HEK293 (cell line): ENCODE data around the gene TMEM179B.

ENCODE experiments used
- BCL11B ChIP-seq: fragments of 450-650 bp; formaldehyde crosslinking; IDR thresholded peaks from 2 replicates; pipeline ENCODE4 v1.5.1; 2016; ENCODE audit warnings: low read depth, missing biosample characterization, missing genetic modification characterization
- KLF7 ChIP-seq: fragments of 450-650 bp; formaldehyde crosslinking; IDR thresholded peaks from 2 replicates; pipeline ENCODE4 v1.5.1; 2016; ENCODE audit warnings: missing biosample characterization, missing genetic modification characterization, borderline replicate concordance
- KLF8 ChIP-seq: fragments of 450-650 bp; formaldehyde crosslinking; IDR thresholded peaks from 2 replicates; pipeline ENCODE4 v1.5.1; 2016; ENCODE audit warnings: missing biosample characterization, missing genetic modification characterization
- KLF9 ChIP-seq: fragments of 450-650 bp; formaldehyde crosslinking; IDR thresholded peaks from 2 replicates; pipeline ENCODE4 v1.5.1; 2016; ENCODE audit warnings: missing biosample characterization, missing genetic modification characterization, low read depth
- PRDM6 ChIP-seq: fragments of 450-650 bp; formaldehyde crosslinking; IDR thresholded peaks from 2 replicates; pipeline ENCODE4 v1.5.1; 2017; ENCODE audit warnings: missing biosample characterization, missing genetic modification characterization
- TCF7L2 ChIP-seq: IDR thresholded peaks from 2 replicates; pipeline ENCODE4 v1.6.1; 2011; ENCODE audit warnings: low read depth, mild to moderate bottlenecking, inconsistent platforms, low read length, moderate library complexity, borderline replicate concordance
- TSHZ1 ChIP-seq: fragments of 450-650 bp; formaldehyde crosslinking; IDR thresholded peaks from 2 replicates; pipeline ENCODE4 v1.5.1; 2016; ENCODE audit warnings: missing biosample characterization, missing genetic modification characterization, borderline replicate concordance
- ZBTB26 ChIP-seq: fragments of 450-650 bp; formaldehyde crosslinking; optimal IDR thresholded peaks from 2 replicates; pipeline ENCODE3; 2016; ENCODE audit warnings: missing biosample characterization, mild to moderate bottlenecking, missing genetic modification characterization
- ZBTB48 ChIP-seq: fragments of 450-650 bp; formaldehyde crosslinking; IDR thresholded peaks from 2 replicates; pipeline ENCODE4 v1.5.1; 2016; ENCODE audit warnings: missing biosample characterization, missing genetic modification characterization
- ZNF132 ChIP-seq: fragments of 450-650 bp; formaldehyde crosslinking; IDR thresholded peaks from 2 replicates; pipeline ENCODE4 v1.5.1; 2017; ENCODE audit warnings: missing biosample characterization, missing genetic modification characterization, borderline replicate concordance
- ZNF140 ChIP-seq: fragments of 450-650 bp; formaldehyde crosslinking; IDR thresholded peaks from 2 replicates; pipeline ENCODE4 v1.5.1; 2016; ENCODE audit warnings: missing biosample characterization, missing genetic modification characterization
- ZNF146 ChIP-seq: fragments of 450-650 bp; formaldehyde crosslinking; IDR thresholded peaks from 2 replicates; pipeline ENCODE4 v1.5.1; 2016; ENCODE audit warnings: missing biosample characterization, missing genetic modification characterization
- ZNF19 ChIP-seq: fragments of 450-650 bp; formaldehyde crosslinking; IDR thresholded peaks from 2 replicates; pipeline ENCODE4; 2016; ENCODE audit warnings: missing biosample characterization, missing genetic modification characterization, low read depth
- ZNF2 ChIP-seq: fragments of 450-650 bp; formaldehyde crosslinking; IDR thresholded peaks from 2 replicates; pipeline ENCODE4 v1.5.1; 2016; ENCODE audit warnings: missing biosample characterization, missing genetic modification characterization
- ZNF202 ChIP-seq: fragments of 450-650 bp; formaldehyde crosslinking; IDR thresholded peaks from 2 replicates; pipeline ENCODE4 v1.5.1; 2016; ENCODE audit warnings: missing biosample characterization, missing genetic modification characterization, borderline replicate concordance
- ZNF23 ChIP-seq: fragments of 450-650 bp; formaldehyde crosslinking; IDR thresholded peaks from 2 replicates; pipeline ENCODE4 v1.5.1; 2016; ENCODE audit warnings: missing biosample characterization, missing genetic modification characterization, borderline replicate concordance
- ZNF239 ChIP-seq: fragments of 450-650 bp; formaldehyde crosslinking; IDR thresholded peaks from 2 replicates; pipeline ENCODE4 v1.5.1; 2016; ENCODE audit warnings: missing biosample characterization, missing genetic modification characterization
- ZNF391 ChIP-seq: fragments of 450-650 bp; formaldehyde crosslinking; IDR thresholded peaks from 2 replicates; pipeline ENCODE4 v1.5.1; 2016; ENCODE audit warnings: low read depth, missing biosample characterization, missing genetic modification characterization, borderline replicate concordance
- ZNF48 ChIP-seq: fragments of 450-650 bp; formaldehyde crosslinking; IDR thresholded peaks from 2 replicates; pipeline ENCODE4 v1.5.1; 2016; ENCODE audit warnings: missing biosample characterization, missing genetic modification characterization
- ZNF501 ChIP-seq: fragments of 450-650 bp; formaldehyde crosslinking; IDR thresholded peaks from 2 replicates; pipeline ENCODE4 v1.5.1; 2016; ENCODE audit warnings: missing biosample characterization, missing genetic modification characterization
- ZNF560 ChIP-seq: fragments of 450-650 bp; formaldehyde crosslinking; IDR thresholded peaks from 2 replicates; pipeline ENCODE4 v1.5.1; 2017; ENCODE audit warnings: missing biosample characterization, missing genetic modification characterization, borderline replicate concordance
- ZNF621 ChIP-seq: fragments of 450-650 bp; formaldehyde crosslinking; IDR thresholded peaks from 2 replicates; pipeline ENCODE4 v1.5.1; 2017; ENCODE audit warnings: missing biosample characterization, missing genetic modification characterization
- ZNF660 ChIP-seq: fragments of 450-650 bp; IDR thresholded peaks from 2 replicates; pipeline ENCODE4 v1.5.1; 2018; ENCODE audit warnings: missing biosample characterization, mild to moderate bottlenecking, missing genetic modification characterization
- ZNF692 ChIP-seq: fragments of 450-650 bp; formaldehyde crosslinking; IDR thresholded peaks from 2 replicates; pipeline ENCODE4 v1.5.1; 2016; ENCODE audit warnings: missing biosample characterization, missing genetic modification characterization
- ZNF707 ChIP-seq: fragments of 450-650 bp; formaldehyde crosslinking; IDR thresholded peaks from 2 replicates; pipeline ENCODE4 v1.5.1; 2016; ENCODE audit warnings: missing biosample characterization, missing genetic modification characterization
- ZNF791 ChIP-seq: fragments of 450-650 bp; formaldehyde crosslinking; IDR thresholded peaks from 2 replicates; pipeline ENCODE4 v1.5.1; 2016; ENCODE audit warnings: missing biosample characterization, missing genetic modification characterization
- TF ChIP-seq, protein P1 (sequence below): fragments of 450-650 bp; formaldehyde crosslinking; IDR thresholded peaks from 2 replicates; pipeline ENCODE4 v1.5.1; 2016; ENCODE audit warnings: missing biosample characterization, missing genetic modification characterization
- TF ChIP-seq, protein P2 (sequence below): fragments of 450-650 bp; formaldehyde crosslinking; IDR thresholded peaks from 2 replicates; pipeline ENCODE4 v1.5.1; 2016; ENCODE audit warnings: missing biosample characterization, missing genetic modification characterization, low read depth

TMEM179B gene

DNA sequence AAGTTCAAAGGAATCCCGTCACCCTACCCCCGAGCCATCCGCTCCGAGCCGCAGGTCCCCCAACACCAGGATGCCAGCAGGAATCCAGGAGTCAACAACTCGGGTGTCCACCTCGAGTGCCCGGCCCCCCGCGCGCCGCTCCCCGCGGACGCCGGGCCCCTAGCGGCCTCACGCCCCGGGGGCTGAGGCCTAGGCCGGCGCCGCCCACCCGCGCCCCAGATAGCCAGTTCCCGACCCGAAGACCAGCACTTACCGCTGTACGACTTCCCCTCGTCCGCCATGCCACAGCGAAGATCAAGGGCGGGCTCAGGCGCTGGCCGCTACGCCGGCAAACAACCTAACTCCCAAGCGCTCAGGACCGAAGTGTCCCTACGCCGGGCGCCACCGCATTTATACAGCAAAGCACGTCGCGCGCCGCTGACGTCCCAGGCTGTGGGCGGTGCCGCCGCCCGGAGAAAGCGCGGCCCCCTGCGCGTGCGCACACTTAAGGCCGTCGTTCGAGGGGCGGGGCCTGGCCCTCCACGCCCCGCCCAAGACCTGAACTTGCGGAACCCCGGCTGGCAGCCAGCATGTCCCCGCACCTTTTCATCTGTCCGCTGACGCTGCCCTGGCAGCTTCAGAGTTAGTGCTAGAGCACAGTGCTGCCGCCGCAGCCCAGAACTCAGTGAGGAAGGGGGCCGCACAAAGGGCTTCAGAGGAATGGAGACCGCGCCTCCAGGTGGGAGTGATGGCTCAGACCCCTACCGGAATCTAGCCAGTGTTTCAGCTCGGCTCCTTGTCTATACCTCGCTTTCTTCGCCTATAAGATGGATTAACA, 18.1 kb downstream of the TMEM179B start, which contains the start of gene NXF1 (continued):
- TF ChIP-seq ZNF391 (tag by site-specific recombination) = peak; percentile 78; the same call in 1 of the 2 replicates
- no peak for TF ChIP-seq ZNF791 (tag by site-specific recombination)
- no peak for TF ChIP-seq BCL11B
- TF ChIP-seq, protein P1, sequence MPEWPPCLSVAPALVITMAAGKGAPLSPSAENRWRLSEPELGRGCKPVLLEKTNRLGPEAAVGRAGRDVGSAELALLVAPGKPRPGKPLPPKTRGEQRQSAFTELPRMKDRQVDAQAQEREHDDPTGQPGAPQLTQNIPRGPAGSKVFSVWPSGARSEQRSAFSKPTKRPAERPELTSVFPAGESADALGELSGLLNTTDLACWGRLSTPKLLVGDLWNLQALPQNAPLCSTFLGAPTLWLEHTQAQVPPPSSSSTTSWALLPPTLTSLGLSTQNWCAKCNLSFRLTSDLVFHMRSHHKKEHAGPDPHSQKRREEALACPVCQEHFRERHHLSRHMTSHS (tag by site-specific recombination) = no peak
- TF ChIP-seq ZNF202 (tag by site-specific recombination) = no peak
- no peak for TF ChIP-seq ZNF140
- TF ChIP-seq ZNF560 (tag by site-specific recombination) = no peak
- no peak for TF ChIP-seq ZNF239
- TF ChIP-seq ZNF23 = no peak
- TF ChIP-seq ZBTB26 (tag by site-specific recombination) = peak; percentile 84
- TF ChIP-seq ZNF501 (tag by site-specific recombination) = 0 out of 2 replicates have a peak, but pooled peaks have one; percentile 52
- TF ChIP-seq ZBTB48 (tag by site-specific recombination) = peak; percentile 86
- no peak for TF ChIP-seq ZNF132
- TF ChIP-seq, protein P2, sequence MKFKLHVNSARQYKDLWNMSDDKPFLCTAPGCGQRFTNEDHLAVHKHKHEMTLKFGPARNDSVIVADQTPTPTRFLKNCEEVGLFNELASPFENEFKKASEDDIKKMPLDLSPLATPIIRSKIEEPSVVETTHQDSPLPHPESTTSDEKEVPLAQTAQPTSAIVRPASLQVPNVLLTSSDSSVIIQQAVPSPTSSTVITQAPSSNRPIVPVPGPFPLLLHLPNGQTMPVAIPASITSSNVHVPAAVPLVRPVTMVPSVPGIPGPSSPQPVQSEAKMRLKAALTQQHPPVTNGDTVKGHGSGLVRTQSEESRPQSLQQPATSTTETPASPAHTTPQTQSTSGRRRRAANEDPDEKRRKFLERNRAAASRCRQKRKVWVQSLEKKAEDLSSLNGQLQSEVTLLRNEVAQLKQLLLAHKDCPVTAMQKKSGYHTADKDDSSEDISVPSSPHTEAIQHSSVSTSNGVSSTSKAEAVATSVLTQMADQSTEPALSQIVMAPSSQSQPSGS (tag by site-specific recombination) = no peak
- no peak for TF ChIP-seq TSHZ1 (tag by site-specific recombination)
- peak; percentile 73 for TF ChIP-seq KLF9 (tag by site-specific recombination)
- TF ChIP-seq ZNF19 (tag by site-specific recombination) = no peak
- TF ChIP-seq KLF7 = no peak
- peak; percentile 84 for TF ChIP-seq ZNF660 (tag by site-specific recombination)
- TF ChIP-seq KLF8 (tag by site-specific recombination) = peak; percentile 68
- peak; percentile 30; the same call in 1 of the 2 replicates for TF ChIP-seq ZNF692
- TF ChIP-seq ZNF2 = no peak
- TF ChIP-seq ZNF707 (tag by site-specific recombination) = no peak
- no peak for TF ChIP-seq ZNF146
- TF ChIP-seq TCF7L2 = no peak
- no peak for TF ChIP-seq PRDM6 (tag by site-specific recombination)
- no peak for TF ChIP-seq ZNF48
- no peak for TF ChIP-seq ZNF621
